Right lung (tissue), 5 donors: ENCODE measurements around the gene PIM2. TPM values are rescaled to one million over a fixed set of nuclear protein-coding genes. Genes with fewer than 3 reads are reported as not detected.

Experiments
- DNase-seq, 2 donors: peaks; one replicate each; pipeline ENCODE4 v3.0.0-alpha.2; 2013
- polyA plus RNA-seq, 5 donors: library from polyadenylated mRNA; unstranded; fragments of 120-200 nt; gene quantifications; one replicate each; pipeline versions ENCODE4 v1.2.1 to v1.2.3, GENCODE V29; 2013; ENCODE audit warnings: inconsistent platforms in 1 of 5, low replicate concordance in 1 of 5; ENCODE audit not compliant: insufficient read length in 5 of 5, insufficient read depth in 1 of 5

PIM2 gene
- polyA plus RNA-seq, 5 donors, result 5.4 to 8.4 (median 6.7) TPM

DNA sequence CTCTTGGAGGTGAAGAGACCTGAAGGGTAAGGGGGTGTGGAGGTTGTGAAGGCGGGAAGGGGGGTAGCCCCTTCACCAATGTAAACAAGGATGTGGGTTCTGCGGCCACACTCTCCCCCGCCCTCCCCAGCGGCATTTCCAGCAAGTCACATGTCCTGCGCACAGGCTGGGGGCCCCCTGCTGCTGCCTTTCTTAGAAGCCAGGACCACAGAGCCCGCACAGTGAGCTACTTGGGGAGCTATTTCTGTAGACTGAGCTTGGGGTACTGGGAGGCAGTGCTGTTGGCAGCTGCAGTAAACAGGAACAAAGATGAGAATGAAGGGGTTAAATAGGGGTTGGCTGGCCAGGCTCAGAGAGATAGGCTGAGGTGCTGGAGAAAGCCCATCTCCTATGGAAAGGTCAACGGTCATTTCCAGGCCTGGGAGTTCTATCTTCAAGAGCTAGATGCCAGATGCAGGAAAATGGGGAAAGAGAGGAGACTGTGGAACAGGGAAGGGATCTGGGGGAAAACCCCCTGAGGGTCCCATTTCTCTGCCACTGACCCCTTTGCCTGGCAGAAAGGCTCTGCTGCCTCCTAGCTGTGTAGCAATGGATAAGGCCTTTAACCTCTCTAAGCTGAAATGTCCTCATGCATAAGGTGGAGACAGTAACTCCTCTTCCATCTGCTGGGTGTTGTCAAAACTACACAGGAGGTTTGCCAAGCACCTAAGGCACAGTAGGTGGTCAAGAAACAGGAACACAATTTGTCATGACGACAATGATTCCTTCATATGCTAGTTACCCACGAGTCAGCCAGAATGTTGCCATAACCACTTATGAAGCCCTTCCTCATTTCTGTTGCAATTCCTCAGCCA, 18.5 kb upstream of the PIM2 start:
- DNase-seq, result no peak

DNA sequence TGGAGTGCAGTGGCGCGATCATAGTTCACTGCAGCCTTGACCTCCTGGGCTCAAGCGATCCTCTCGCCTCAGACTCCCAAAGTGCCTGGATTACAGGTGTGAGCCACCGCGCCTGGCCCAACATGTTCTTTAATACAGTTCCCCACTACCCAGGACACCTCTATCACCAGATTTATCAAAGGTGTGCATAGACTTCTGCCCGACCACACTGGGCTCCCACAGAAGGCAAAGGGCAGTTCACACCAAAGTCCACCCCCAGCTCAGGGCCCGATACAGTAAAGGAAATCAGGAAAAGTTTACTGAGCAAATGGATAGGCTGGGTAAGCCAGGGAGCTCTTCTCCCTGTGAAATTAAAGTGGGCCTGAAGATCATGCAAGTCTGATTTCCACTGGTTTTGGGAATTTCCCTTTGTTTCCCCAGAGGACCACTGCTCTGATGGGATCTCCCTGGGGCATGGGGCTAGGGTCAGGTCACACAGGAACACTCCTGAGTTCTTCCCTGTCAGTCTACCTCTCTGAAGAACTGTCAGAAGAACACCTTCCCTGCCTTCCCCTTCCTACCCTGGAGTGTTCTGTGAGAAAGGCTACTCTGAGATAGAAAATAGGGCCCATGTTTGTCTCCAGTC, 17.7 kb upstream of the PIM2 start:
- no peak for DNase-seq

DNA sequence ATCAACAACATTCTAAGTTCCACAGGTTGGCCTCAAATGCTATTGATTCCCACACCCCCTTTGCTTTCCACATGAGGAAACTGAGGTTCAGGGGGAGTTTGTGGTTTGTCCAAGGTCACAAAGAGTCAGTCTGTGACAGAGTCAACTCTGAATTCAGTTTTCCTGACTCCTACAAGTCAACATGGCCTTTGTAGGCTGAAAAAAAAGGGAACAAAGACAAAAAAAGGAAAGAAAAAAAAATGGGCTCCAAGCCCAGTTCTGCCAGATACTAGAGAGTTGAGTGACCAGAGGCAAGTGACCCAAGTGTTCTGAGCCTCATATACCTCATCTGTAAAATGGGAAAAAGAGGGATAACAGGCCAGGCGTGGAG, 16.5 kb upstream of the PIM2 start:
- no peak for DNase-seq

DNA sequence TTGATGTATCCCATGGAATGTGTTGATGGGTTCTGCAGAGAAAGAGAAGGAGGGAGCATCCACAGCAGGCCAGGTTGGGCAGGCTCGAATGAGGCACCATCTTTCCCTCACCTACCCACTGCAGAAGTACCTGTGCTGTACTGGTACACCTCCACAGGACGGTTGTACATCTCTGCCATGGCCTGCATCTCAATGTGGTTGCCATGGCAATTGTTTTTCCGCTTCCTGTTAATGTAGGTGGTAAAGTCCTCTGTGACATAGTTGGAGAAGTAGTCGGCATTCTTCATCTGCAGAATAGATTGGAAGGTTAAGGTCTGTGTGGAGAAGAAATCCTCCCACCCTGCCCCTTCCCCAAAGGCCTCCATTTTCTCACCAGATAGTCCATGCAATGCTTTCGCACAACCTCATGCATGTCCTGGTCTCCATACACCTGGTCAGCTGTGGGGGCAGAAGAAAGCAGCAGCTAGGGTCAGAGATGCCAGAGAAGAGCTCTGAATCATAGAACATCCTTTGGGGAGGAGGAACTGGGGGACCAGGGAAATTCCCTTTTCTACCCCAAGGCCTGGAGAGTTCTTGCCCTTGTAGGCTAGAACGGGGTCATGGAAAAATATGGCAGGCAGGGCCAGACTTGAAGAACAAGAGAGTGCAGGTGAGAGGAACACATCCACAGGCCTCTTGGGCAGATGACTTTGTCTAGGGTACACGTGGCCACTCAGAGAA, 15.9 kb upstream of the PIM2 start:
- no peak for DNase-seq

DNA sequence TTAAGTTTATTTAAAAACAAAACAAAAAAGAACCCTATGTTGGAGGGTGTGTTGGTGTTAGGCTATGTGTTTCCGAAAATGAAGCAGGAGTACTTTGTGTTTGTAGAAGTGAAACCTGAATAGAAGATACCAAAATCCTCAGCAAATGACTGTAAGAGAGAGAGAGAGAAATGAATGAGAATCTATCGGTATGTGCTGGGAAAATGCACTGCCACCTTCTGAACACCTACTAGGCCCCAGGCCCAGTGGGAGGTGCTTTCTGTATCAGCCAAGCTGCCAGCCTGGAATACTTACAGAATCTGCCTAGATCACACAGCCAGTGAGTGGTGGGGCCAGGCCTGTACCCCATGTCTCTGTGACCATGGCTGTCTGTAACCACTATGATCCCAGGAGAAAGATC, 14.9 kb upstream of the PIM2 start:
- no peak for DNase-seq

DNA sequence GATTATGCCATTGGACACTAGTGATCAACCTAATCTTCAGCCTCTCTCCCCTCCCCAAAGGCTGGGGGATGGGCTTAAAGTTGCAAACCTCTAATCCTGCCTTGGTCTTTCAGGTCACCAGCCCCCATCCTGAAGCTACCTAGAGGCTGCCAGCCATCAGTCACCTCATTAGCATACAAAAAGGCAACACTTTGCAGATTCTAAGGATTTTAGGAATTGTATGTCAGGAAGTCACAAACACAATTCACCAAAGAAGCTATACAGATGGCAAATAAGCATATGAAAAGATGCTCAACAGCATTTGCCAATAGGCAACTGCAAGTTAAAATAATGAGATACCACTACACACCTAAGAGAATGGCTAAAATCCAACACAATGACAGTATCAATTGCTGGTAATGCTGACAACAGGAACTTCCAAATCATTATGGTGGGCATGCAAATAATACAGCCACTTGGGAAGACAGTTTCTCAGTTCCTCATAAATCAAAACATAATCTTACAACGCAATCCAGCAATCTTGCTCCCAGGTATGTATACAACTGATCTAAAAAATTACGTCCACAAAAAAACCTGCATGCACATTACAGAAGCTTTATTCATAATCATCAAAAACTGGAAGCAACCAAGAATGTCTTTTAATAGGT, 9.0 kb upstream of the PIM2 start:
- DNase-seq, result no peak

DNA sequence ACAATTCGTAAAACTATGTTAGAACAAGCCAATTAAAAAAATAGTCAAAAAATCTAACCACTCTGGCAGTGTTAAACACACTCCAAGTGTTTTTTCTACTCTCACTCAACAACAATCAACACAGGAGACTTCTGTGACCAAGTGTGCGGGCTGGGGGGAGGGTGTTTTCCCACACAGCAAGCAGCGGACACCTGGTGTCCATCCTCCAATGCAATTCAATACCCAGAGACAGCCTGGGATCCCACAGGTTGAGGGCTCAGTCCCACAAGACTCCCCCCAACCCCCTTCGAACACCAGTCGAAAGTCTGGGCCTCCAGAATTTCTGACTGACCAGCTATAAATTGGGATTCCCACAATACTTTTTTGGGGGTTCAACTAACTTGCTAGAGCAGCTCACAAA, 8.3 kb upstream of the PIM2 start:
- no peak for DNase-seq

DNA sequence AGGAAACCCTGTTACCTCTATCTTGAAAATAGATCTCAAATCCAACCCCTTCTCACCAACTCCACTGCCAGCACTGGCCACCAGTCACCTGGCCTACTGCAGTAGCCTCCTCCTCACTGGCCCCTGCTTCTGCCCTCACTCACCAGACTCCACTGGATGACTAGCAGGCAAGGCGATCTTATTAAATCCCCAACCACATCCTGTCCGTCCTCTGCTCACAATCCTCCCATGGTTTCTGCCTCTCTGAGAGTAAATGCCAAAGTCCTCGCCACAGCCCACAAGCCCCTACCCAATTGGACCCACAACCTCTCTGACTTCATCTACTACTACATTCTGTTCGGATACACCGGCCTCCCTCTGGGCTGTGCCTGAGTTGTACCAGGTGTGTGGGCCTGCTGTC, 5.4 kb upstream of the PIM2 start:
- no peak for DNase-seq

DNA sequence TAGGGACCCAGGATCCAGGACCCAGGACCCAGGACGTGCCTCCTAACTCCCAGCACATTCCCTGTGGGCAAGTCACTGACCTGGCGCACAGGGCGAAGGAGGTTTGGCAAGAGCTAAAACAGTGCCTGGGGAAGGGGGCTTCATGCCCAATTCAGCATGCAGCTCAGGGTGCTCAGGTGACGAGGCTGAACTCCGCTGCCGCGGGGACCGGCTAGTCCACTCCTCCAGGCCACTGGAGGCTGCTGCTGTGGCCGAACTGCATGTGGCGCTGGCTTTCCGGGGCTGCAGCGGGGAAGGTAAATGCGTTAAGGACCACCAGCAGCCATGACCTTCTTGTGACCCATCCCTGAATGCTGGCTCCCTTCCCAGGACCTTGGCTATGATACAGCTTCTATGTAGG, 4.9 kb upstream of the PIM2 start:
- no peak for DNase-seq

DNA sequence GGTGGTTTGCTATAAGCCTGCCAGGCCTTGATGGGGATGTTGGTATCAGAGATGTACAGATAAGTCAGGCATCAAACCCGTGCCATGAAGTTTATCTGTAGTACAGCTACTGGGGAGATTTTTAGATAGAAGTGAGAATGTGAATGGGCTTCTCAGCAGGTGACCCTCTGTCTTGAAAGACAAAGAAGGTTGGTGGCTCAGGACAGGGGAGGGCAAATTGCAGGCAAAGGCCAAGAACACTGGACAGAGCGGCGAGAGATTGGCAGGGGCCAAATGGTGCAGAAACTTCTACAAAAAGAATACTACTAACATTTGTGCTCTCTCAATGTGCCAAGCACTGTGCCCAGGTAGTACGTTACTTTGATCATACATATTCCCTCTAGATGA, 1.9 kb upstream of the PIM2 start:
- DNase-seq, result no peak

DNA sequence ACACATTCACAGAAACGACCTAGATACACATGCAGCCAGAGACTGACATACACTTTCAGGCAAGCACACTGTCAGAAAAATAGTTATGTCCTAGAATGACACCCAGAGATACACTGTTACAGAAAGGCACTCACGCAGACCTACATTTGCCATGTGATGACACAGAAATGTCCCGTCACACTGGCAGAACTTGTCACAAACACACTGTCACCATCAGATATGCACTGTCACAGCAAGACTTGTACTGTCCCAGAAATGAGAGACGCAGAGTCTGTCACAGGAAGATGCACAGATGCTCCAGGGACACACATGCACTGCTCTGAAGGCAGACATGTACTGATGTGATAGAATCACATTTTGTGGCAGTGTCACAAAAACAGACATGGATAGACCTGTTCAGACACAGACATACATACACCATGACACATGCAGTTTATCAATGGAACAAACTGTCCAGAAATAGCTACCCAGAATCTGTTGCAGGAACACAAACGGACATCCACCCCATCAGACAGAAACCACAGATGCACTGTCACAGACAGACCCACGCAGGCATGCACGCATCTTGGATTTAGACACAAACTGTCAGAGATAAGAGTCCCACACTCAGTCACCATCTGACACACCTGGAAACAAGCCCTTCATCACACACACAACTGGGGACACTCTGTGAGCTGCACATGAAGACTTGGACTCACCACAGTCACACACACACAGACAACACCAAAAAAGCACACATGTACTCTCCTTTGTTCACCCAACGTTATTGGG, 1.3 kb upstream of the PIM2 start:
- DNase-seq, result no peak

DNA sequence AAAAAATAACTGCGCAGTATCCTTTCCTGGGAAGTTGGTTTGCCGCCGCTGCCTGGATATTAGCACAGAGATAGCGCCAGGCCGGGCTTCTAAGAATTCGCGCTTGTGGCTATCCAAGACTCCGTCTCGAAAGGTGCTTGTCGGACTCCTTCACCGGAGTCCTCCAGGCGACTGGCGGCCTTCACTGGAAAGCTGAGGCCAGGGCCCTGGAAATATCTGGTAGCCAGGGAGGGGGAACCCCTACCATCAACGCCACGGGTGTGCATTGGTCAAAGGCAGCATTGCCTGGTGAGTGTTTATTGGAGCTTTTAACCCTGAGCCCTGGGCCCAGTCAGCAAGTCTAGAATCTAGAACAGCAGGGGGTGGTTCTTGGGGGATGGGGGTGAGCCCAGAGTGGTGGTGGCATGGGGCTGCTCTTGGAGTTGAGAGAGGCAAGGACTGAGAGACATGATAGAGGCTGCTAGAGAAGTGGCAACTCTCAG, 577 bp upstream of the PIM2 start:
- no peak for DNase-seq

DNA sequence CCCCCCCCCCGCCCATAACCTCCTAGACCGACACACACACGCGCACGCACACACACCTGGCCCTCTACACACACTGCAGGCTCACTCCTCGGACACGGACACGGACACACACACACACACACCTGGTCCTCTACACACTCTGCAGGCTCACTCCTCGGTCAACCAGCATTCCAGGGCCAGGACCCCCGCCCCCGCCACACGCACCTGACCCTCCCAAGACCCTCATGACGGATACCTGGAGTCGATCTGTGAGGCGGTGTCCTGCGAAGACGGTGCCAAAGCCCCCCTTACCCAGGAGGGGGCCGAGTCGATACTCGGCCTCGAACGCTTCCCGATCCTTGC, 552 bp downstream of the PIM2 start:
- no peak for DNase-seq

DNA sequence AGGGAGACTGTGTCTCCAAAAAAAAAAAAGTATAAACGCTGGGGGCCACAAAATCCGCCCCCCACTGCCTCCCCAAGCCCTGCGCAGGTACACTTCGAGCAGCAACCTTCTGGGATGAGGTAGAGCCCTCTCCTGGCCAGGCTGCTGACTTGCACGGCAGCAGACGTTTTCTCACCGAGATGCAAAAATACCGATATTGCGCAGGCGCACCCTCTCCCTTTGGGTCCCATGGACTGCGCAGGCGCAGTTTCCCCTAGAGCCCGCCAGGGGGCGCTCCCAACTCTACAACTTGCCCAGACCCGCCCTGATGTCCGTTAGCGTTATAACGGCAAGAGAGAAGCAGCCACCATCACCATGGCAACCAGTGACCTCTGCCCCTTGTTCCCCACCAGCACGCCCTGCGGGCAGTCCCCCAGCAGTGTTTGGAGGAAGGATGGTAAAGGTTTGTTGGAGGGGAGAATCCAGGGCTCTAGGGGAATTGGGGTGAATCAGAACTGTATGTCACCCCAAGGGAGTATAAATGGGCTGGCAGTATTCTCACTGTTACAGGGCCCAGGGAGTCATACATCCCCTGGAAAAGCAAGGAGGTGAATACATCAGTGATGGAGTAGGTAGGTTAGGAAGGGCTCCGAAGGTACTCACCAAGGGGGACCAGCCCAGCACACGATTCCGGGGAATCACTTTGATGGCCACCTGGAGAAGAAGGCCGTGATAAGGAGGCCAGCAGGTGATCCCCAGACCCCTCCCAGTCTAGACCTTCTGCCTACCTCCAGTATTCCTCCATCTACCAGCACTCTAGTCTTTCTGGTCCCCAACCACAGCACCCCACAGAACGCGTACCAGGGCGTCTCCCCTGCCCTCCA, 1.5 kb downstream of the PIM2 start:
- peak; percentile 84 to 86 for DNase-seq

DNA sequence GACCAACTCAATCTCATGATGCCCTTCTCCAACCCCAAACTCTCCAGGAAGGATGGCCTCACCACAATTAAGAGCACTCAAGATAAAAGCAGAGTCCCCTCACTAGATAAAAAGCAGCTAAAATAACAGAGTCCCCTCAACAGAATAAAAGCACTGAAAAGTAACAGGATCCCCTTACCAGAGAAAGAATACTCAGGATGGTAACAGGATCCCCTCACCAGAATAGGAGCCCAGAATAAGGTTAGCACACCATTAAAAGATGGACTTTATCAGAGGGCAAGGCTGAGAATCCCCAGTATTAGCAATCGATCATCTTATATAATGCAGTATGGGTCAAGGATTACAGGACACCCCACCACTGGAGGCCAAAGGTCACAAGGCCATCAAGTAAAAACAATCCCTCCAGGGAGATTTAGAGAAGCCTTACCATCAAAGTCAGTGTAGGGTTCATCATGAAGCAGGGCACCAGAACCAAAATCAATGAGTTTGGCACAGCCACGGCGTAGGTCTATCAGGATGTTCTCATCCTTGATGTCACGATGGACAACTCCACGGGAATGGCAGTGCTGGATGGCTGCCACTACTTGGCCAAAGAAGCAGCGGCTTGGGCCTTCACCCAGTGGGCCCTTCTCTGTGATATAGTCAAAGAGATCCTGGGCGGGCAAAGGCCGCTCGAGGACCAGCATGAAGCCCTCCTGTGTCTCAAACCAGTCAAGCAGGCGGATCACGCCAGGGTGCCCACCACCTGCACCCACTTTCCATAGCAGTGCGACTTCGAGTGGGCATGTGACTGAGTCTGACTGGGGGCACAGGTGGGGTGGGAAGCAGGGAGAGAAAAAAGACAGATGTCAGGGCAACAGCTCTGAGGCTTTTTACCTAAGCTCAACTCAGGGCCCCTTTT, 4.0 kb downstream of the PIM2 start:
- no peak for DNase-seq

DNA sequence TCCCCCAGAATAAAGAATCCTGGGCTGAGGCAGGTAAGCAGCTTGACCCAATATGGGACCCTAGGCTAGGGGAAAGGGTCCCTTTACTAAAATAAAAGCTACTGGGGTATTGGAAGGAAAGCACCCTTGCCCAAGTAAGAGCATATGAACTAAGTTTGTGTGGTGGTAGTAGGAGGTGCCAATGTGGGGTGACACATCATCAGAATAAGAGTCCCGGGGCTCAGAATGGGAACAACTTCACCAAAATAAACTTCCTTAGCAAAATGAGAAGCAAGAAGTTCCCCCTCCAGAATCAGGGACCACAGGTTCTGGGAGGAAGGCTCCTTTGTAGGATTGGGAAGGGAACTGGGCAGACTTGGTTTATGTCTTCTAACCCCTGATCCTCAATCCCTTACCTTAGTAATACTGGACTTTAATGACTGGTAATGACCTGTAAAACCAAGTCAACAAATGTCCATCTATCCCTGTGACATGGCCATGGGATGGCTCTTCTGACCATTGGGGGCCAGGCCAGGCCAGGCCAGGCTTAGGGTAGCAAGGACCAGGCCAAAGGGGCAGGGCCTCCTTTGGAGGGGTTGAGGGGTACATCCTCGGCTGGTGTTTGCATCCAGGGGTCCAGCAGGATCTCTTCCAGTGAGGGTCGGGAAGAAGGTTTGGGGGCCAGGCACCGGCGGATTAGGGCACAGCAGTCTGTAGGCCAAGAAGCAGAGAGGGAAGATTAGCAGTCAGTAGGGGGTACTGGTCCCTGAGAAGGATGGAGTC, 5.0 kb downstream of the PIM2 start:
- no peak for DNase-seq

DNA sequence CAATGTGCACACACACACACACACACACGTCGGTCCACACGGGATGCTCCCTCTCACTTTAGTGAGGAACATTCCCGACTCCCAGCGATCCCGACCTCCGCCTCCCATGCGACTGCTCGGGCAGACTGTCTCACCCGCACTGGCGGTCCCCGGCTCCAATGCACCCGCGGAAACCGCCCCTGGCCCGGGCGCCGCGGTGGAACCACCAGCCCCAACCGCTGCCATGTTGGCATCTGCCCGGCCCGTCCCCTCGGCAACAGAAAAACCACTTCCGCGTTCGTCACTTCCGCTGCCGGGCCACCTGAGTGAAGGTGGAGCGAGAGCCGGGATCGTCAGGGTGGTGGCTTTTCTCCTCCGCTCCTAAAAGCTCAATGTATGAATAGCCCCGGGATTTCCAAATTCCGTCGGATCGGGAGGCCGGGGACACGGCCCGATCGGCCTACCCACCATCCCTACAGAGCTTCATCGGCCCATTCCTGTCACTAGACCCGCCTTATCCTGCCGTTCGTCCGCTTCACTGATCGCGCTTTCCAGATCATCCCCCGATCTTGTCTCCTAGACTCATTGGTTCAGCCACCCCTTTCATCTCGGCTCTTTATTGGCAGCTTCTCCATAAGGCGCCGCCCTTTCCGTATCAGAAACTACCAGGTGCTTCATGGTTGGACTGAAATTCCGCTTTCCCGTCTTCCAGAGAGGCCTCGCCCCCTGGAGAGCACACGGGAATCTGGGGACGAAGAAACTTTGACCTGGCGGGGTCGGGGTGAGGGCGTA, 7.2 kb downstream of the PIM2 start, which contains the start of gene SLC35A2:
Gene SLC35A2, minus strand, starts transcription at position 235 of the 771 bp plus-strand sequence. Its CDS starts 10 bp downstream, at position 225.
- DNase-seq, result peak; percentile 64 to 67

DNA sequence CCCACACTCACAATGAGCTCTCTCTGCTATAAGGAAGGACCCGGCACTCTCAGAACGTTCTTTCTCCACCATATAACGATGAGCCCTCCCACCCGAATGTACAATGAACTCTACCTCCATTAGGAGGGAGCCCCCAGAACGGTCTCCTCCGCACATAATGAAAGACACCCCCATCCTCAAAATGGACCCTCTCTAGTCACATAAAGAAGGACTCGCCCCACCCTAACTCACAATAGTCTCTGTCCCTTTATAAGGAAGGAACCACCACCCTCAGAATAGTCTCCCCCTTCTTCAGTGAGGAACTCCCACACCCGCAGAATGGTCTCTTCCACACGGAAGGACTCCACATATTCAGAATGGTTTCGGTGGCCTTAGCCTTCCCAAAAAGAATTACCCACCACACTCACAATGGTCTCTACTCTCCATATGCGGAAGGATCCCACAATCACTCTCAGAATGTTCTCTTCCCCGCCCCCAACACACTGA, 7.9 kb downstream of the PIM2 start:
- no peak for DNase-seq
